ENCODE results near the gene SMYD3. TPM values are rescaled to one million over a fixed set of nuclear protein-coding genes. Genes with fewer than 3 reads are reported as not detected.

SMYD3 gene
- polyA plus RNA-seq, 1 donor, result 7.1 TPM

DNA sequence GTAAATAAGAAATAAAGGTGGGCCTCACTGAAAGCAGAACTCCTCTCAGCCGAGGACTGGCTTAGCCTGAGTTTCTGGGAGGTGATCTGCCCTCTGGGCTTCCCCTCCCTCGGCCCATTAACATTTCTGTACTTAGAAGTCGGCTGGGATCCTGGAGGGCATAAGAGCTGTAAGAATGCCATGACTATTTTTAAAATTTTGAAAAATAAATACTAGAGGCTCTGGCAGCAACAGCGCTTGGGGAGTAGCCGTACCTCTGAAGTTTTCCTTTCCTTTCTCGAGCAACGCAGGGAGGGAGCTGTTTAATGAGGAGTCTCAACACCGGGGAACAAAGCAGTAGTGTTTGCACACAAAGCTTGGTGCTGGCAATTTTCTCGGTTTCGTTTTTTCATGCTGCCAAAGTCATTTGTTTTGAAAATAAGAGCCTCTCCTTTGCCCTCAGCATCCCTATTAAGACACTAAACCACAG lies 498.7 kb downstream of the SMYD3 start:
- DNase-seq, result no peak

DNA sequence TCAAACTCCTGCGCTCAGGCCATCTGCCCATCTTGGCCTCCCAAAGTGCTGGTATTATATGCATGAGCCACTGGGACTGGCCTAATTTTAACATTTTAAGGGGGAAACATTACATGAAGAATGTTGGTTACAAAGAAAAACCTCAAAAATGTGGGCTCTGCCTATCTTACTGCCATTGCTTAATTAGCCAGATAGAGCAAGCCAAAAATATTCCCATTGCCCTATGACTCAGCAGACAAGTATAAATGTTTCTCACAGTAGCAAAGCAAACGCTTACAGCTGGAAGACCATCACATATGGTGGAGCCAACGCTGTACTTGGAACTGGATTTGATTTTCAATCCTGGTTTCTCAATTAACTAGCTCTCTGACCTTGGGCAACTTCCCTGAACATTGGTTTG lies 502.0 kb downstream of the SMYD3 start:
- DNase-seq, result no peak

DNA sequence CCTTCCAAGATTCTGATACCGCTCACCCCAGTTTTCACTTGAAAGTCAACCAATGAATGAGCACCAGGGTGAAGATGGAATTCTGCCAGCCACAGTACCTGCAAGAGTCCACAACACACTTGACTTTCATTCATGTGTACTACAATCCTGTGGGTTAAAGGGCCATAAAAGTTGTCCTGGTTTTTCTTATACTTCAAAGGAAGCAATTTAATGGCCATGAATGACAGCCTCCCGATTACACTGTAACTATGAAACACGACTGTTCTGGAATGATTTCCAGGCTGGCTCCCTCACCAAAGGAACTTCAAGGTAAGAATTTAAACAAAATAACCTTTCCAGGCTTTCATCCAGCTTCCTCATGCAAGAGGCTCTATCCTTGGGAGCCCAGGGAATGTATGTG lies 502.8 kb downstream of the SMYD3 start:
- DNase-seq, result no peak

DNA sequence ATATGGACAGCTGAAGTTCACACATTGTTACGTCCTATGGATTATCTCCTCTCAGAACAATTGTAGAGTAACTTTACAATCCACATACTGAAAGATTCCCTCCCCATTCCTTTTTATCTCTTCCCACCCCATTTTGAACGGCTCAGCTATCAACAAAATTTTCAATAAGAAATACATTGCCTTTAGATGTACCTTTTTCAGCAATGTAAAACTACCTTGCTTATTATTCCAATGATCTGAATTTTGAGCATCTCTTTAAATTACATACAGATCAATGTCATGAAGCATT lies 503.7 kb downstream of the SMYD3 start:
- no peak for DNase-seq

DNA sequence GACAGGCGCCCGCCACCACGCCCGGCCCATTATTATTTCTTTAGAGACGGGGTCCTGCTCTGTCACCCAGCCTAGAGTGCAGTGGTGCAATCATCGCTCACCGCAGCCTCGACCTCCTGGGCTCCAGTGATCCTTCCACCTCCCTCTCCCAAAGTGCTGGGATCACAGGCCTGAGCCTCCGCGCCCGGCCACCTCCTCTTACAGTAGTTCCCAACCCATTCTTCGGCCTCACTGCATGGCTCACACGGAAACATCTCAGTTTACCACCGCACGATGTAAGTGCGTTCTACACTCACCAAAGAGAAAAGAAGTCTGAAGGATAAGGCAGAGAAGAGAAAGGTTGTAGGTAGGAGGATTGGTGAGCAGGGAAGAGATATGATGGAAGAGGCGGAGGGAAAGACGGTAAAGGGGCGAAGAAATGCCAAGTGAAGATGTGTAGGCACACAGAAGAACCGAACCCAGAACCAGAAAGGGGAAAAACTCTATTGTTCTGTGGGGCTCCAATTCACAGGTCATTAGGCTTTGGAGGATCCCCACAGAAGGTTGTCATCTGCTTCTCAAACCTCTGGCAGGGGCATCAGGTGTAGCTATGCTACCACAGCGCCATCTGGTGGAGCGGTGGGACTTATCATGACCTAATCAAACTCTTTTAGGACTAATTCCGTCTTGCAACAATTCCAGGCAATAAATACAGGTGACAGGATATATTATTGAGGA lies 504.2 kb downstream of the SMYD3 start:
- peak; percentile 82 for DNase-seq

DNA sequence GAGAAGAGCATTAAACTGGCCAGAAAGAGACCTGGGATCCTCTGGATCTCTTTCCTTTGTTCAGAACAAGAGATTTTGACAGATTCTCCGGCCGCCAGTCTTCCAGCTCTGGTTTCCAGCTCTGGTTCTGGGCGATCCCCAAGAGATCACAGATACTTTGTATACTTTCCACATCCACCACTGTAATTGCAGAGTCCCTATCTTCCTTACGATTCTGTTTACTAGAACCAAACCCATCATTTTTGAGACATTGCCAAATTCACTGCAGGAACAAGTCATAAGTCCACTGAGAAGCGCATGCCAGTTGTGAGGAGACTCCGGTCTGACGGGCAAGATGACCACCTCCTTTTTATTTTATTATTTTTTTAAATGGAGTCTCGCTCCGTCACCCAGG lies 505.2 kb downstream of the SMYD3 start:
- no peak for DNase-seq

- DNase-seq, result no peak
Measured at GRCh38 chr1:246001142-246001836, 505.8 kb downstream of the SMYD3 start.

- no peak for DNase-seq
Measured at GRCh38 chr1:246000638-246001015, 506.5 kb downstream of the SMYD3 start.

DNA sequence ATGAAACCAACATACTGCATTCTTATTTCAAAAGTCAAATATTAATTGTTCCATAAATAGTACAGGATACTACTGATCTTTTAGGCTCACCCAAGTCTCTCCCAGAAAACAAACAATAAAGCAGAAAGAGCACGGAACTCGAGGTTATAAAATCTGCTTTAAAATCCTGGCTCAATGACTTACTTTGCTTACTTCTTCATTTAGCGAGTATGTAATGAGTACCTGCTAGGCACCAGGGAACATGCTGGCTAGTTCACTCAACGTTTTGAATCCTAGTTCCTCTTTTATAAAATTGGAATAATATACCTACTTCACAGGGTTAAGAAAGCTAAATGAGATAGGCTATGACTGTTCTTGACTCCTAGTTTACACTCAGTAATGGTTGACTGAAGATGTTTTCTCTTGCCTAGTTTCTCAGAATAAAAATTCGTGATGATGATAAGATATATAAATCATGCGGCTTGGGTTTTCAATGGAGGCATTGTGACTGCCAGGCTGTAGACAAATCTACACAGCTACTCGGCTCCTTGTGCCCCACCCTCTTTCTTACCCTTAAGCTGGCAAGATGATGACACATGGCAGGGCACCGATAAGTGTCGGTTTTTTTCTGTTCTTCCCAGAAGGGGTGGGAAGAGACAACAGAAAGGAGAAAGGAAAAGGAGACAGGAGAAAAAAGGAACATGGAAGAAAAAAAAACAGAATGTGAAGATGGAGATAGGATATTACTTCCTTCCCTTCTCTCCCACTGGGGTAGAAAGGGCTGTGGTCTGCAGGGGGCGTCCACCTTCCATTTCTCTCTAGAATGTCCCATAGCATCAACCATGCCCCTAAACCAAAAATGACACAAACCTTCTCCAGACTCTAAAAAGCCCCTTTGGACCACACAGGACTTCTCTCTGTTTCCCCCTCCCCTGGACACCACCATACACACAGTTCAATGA lies 507.1 kb downstream of the SMYD3 start:
- DNase-seq, result no peak

DNA sequence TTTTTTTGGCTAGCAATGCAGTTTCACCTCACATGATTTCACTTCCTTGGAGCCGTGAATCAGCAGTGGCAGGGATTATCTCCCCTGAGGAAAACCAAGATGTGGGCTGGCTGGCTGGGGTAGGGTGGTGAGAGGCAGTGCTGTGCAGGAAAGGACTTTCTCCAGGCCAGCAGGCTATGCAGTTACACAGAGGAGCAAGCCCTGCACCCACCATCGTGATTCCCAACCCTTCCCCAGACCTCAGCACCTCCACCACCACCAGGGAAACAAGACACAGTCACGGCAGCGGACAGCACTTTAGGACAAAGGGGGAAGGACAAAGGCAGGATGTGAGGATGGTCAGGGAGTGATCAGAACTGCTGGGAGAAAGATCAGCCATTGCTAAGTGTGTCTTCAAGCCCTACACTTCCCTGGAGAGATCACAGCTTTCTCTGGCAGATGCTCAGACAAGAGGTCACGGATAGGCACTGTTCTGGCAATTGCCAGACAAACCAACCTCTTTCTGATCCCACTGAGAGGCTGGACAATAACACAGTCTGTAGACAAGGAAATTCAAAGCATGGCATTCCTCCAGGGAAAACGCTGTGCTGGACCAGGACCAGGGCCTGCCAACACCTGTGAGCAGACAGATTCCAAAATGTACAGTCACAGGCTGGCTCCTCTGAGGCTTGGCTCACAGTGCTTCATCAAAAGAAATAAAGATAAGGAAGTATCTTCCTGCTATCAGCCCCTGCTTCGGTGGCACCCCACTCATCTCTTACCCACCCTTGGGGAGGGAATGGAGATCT lies 509.4 kb downstream of the SMYD3 start:
- DNase-seq, result no peak

DNA sequence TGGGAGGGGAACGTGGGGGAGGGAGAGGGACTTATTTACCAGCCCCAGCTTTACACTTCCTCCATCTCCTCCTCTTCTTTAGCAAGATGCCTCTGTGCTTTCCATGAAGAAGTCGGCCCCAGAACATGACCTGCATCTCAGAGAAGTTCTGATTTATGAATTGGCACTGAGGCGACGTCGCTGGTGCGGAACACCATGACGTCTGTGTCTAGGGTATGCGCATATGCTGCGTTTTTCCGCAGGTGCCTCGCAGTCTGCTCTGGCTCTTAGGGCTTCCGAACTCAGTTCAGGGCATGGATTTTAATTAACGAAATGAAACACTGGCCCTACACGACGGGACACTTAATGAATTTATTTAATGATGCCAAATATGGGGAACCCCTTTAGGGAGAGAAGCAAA lies 510.3 kb downstream of the SMYD3 start:
- no peak for DNase-seq

DNA sequence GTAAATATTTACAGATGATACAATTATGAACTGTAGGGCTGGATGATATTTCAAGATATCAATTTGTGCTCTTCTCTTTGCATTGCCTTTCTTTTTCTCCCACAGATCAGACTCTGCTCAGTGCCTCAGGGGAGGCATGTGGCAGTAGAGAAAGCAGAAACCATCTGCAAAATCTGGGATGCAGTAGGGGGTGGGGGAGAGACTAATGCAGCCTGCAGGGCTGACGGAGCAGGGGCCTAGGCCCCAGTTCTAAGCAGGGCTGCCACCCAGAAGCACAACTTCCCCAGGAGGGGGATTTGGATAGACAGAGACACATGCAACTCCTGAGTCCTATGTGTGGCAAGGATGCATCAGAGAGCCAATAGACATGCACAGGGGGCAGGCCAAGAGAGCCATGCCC lies 511.6 kb downstream of the SMYD3 start:
- DNase-seq, result no peak

DNA sequence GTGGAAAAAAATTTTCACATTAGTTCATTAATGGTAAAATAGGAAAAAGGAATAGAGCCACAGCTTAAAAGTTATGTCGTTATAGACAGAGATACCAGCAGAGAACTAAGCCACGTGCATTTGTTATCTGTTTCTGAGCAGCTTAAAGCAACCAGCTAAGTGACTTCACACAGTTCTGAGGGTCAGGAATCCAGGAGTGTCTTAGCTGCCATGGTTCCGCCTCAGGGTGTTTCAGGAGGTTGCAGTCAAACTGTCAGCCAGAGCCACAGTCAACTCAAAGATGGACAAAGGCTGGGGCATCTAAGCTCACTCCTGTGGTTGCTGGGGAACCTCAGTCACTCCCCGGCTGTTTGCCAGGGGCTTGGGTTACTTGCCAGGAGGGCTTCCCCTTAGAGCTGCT lies 515.8 kb downstream of the SMYD3 start:
- DNase-seq, result no peak

GRCh38 chr1:245990315-245991022 lies 516.6 kb downstream of the SMYD3 start:
- no peak for DNase-seq

- DNase-seq, result no peak
Measured at GRCh38 chr1:245988393-245989078, 518.5 kb downstream of the SMYD3 start.

GRCh38 chr1:245987997-245988392 lies 519.1 kb downstream of the SMYD3 start:
- no peak for DNase-seq

DNA sequence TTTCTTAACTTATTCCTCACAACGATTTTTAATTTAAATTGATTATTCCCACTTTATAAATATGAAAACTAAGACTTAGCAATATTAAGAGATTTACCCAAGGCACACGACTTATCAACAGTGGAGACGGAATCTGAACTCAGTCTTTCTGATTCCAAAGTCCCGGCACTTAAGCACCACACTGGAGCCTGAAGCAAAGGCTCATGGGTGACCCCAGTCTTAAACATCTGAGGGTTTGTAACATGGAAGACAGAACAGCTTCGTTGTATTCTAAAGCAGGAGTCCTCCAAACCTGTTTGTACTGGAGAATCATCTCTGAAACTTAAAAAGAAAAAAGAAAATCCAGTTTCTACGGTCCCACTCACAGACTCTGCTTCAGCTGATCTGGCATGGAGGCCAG lies 519.5 kb downstream of the SMYD3 start:
- DNase-seq, result no peak

GRCh38 chr1:245987219-245987545 lies 519.9 kb downstream of the SMYD3 start:
- no peak for DNase-seq

DNA sequence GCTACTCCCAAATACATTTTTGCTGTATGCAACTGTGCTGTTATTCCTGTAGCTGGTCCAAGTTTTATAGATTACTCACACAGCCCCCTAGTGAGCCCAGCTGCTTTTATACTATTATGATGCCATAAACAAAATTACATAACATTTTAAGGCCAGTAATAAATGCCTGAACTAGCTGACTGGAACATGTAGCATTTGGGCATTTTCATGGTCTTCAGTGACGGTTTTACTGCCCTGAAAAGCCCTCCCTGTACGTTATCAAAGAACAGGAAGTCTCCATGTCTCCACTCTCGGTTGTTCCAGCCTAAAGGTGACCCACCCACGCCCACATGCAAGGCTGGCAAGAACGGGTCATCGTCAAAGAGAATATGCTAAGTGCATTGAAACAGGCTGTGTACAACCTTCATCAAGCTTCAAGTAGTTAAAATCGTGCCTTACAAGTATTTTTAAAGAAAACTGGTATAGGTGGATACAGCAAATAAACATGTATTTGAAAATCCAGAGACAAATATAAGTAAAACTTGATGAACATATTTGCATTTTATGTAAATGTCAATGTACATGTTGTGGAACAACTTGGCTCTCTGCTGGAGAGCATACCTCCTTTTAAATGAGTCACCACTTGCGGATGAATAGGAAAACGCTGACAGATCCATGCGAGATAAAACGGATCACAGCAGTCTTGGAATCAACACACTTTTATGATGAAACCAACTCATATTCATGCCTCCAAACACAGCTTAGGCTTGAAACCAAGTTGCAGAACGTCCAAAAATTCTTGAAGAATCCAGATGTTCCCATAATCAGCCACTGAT lies 520.5 kb downstream of the SMYD3 start:
- DNase-seq, result peak; percentile 22

DNA sequence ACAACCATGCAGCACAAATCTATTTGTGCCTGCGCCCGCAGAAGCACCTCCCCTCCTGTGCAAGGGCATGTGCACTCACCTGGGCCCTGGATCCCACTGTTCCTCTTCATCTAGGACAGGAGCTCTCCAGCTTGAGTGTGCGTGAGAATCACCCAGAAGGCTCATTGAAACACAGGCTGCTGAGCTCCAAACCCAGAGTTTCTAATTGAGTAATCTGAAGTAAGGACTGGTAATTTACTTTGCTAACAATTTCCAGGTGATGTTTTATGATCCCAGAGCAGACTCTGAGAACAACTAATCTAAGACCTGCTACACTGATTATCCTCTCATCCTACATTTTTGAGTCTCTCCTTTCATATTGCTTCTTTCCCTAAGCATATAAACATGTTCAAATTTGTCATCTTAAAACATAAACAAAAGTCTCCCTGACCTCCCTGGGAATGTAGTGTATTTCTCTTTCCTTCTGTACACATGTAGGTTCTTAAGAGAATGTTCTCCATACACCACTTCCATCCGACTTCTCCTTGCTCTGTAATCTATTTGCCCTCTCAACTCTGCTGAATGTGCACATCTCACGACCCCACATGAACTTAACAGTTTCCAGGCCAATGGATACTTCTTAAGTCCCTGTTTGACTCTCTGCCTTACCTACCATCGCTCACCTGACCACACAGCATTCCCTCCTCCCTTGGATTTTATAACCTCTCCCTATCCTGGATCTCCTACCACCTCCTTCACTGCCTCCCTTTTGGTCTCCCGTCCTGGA lies 522.5 kb downstream of the SMYD3 start:
- DNase-seq, result no peak

Data from hindlimb muscle (tissue), 1 donor.